Fibroblast of lung (primary cell): ENCODE measurements around the gene ATP4A.

Experiments
- EZH2 ChIP-seq: IDR thresholded peaks from 2 replicates; pipeline ENCODE4 v1.5.1; 2012; ENCODE audit warnings: low read length, control low read depth, mild to moderate bottlenecking; ENCODE audit errors: missing control alignments
- TF ChIP-seq, protein P1 (sequence below), 2 donors: IDR thresholded peaks in 1 of 2; conservative IDR thresholded peaks in 1 of 2; 1 replicate in 1 of 2; 2 replicates in 1 of 2; pipeline ENCODE4 v1.5.1; 2011 to 2012; ENCODE audit warnings: low read length in 2 of 2, control low read depth in 1 of 2, inconsistent platforms in 1 of 2, low read depth in 1 of 2, mild to moderate bottlenecking in 1 of 2

DNA sequence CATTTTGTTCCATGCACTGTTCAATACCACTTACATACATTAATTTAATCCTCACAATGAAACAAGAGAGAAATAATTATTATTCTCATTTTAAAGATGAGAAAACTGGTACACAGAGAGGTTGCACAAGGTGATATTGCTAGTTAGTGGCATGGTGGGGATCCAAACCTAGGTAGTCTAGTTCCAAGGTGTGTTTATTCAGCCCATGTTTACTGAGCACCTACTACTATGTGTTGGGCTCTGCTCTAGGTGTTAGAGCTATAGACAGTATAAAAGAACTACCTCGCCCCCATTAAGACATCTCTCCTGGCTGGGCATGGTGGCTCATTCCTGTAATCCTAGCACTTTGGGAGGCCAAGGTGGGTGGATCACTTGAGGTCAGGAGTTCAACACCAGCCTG, 19.3 kb upstream of the ATP4A start:
- TF ChIP-seq, protein P1, sequence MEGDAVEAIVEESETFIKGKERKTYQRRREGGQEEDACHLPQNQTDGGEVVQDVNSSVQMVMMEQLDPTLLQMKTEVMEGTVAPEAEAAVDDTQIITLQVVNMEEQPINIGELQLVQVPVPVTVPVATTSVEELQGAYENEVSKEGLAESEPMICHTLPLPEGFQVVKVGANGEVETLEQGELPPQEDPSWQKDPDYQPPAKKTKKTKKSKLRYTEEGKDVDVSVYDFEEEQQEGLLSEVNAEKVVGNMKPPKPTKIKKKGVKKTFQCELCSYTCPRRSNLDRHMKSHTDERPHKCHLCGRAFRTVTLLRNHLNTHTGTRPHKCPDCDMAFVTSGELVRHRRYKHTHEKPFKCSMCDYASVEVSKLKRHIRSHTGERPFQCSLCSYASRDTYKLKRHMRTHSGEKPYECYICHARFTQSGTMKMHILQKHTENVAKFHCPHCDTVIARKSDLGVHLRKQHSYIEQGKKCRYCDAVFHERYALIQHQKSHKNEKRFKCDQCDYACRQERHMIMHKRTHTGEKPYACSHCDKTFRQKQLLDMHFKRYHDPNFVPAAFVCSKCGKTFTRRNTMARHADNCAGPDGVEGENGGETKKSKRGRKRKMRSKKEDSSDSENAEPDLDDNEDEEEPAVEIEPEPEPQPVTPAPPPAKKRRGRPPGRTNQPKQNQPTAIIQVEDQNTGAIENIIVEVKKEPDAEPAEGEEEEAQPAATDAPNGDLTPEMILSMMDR (conservative IDR thresholded peaks at IDR 0.05 in 1 of 2, IDR thresholded peaks at IDR 0.05 in 1 of 2; ENCODE audit: low read depth in 1 of 2, low read length in 2 of 2), result no peak
- no peak for TF ChIP-seq EZH2
